Kidney (tissue), 14 donors: Measurements from ENCODE around the gene PPFIA2. TPM values are rescaled to one million over a fixed set of nuclear protein-coding genes. Genes with fewer than 3 reads are reported as not detected.

Experiments
- DNase-seq, 5 donors: peaks; one replicate each; pipeline ENCODE4 v3.0.0-alpha.2; 2013 to 2020
- FAIRE-seq: peaks from 2 replicates; lab custom pipeline; 2012; peaks lifted over from hg19 to GRCh38; lab: Jason Lieb, UNC
- H3K27ac ChIP-seq, 2 donors: one replicate each; pipeline ENCODE4 v1.7.0; 2013; ENCODE audit warnings: low read depth in 2 of 2, low read length in 2 of 2, inconsistent platforms in 1 of 2
- H3K27me3 ChIP-seq: one replicate; pipeline ENCODE4 v1.7.1; 2013; ENCODE audit warnings: low read length, inconsistent platforms; ENCODE audit not compliant: control insufficient read depth, insufficient read depth
- H3K36me3 ChIP-seq, 3 donors: one replicate each; pipeline versions ENCODE4 v1.7.0 to v1.7.1; 2013; ENCODE audit warnings: low read length in 3 of 3, control low read depth in 1 of 3, inconsistent platforms in 1 of 3; ENCODE audit not compliant: insufficient read depth in 3 of 3, control insufficient read depth in 2 of 3
- H3K4me1 ChIP-seq, 3 donors: one replicate each; pipeline versions ENCODE4 v1.7.0 to v1.7.1; 2013; ENCODE audit warnings: low read length in 3 of 3, inconsistent platforms in 1 of 3, low read depth in 1 of 3; ENCODE audit not compliant: control insufficient read depth in 2 of 3, insufficient read depth in 2 of 3
- H3K4me3 ChIP-seq, 3 donors: one replicate each; pipeline versions ENCODE4 v1.7.0 to v1.8.1; 2013; ENCODE audit warnings: low read length in 3 of 3, control low read depth in 1 of 3, inconsistent platforms in 1 of 3
- H3K9ac ChIP-seq, 3 donors: one replicate each; pipeline versions ENCODE4 v1.7.0 to v1.7.1; 2013; ENCODE audit warnings: low read length in 3 of 3, control low read depth in 1 of 3, inconsistent platforms in 1 of 3
- H3K9me3 ChIP-seq, 3 donors: one replicate each; pipeline versions ENCODE4 v1.7.0 to v1.7.1; 2013; ENCODE audit warnings: low read length in 3 of 3, control low read depth in 1 of 3, inconsistent platforms in 1 of 3; ENCODE audit not compliant: control insufficient read depth in 2 of 3, insufficient read depth in 1 of 3
- CTCF ChIP-seq: IDR thresholded peaks from 3 replicates; pipeline ENCODE4 v1.5.1; 2012; ENCODE audit warnings: mild to moderate bottlenecking, moderate library complexity, borderline replicate concordance; ENCODE audit not compliant: insufficient read depth; ENCODE audit errors: extremely low read depth
- intact Hi-C: fragments of 100-400 bp; cut with DNase I; formaldehyde crosslinking; loops from one replicate; pipeline ENCODE4 v1.11.1; 2022
- polyA plus RNA-seq: library from polyadenylated mRNA; stranded (reverse); fragments of 350-450 nt; fragmentation: Illumina TruSeq; extraction: RNeasy Lipid Tissue Mini Kit (QIAGEN cat#74804); gene quantifications from one replicate; pipeline ENCODE4 v1.2.3, GENCODE V29; 2014; ENCODE audit warnings: low read depth, low replicate concordance; ENCODE audit not compliant: insufficient read depth
- total RNA-seq: library from RNA; stranded (reverse); fragmentation: NEBNext Ultra II Directional; extraction: Animal tissue kit (Norgen Biotek cat#: 25700); gene quantifications from one replicate; pipeline ENCODE4 v1.2.1, GENCODE V29; 2021
- donor health status: control.
- donor health status: control.
- donor health status: control.
- donor health status: control.
- donor health status: control.
- donor health status: DM: yes; HTN: yes; CAD: no.
- donor health status: Normal renal cell carcinoma (clear cell type).

The PPFIA2 gene
- total and polyA plus RNA-seq, 2 donors from 2014 or later: 2.8 to 9.4 TPM

GRCh38 chr12:81255947-81256346 lies 503.2 kb downstream of the PPFIA2 start:
- FAIRE-seq (no peak), DNase-seq (no peak)
- H3K4me3 ChIP-seq: no peak overlapping the region
- H3K4me1 ChIP-seq: no peaks in the 10 kb centered on the region
- no peaks in the 10 kb centered on the region for H3K27me3 ChIP-seq
- H3K9me3 ChIP-seq: no peaks in the 10 kb centered on the region
- no peak overlapping the region for H3K27ac ChIP-seq
- TF ChIP-seq CTCF: no peak
- intact Hi-C loops: no loop called here
- no peak overlapping the region for H3K9ac ChIP-seq
- H3K36me3 ChIP-seq: no peaks in the 10 kb centered on the region

- H3K27me3 ChIP-seq: no peaks in the 10 kb centered on the region
- intact Hi-C loops: no loop called here
- H3K27ac ChIP-seq: no peak overlapping the region
- no peaks in the 10 kb centered on the region for H3K4me1 ChIP-seq
- DNase-seq: no peak
- H3K4me3 ChIP-seq: no peak overlapping the region
- H3K36me3 ChIP-seq: no peaks in the 10 kb centered on the region
- no peak overlapping the region for H3K9ac ChIP-seq
- no peaks in the 10 kb centered on the region for H3K9me3 ChIP-seq
- TF ChIP-seq CTCF: no peak
- FAIRE-seq: no peak
Measured at GRCh38 chr12:81255456-81255855, 503.7 kb downstream of the PPFIA2 start.

- H3K9ac ChIP-seq: no peak overlapping the region
- FAIRE-seq: no peak
- H3K27ac ChIP-seq: no peak overlapping the region
- no peaks in the 10 kb centered on the region for H3K27me3 ChIP-seq
- H3K36me3 ChIP-seq: no peaks in the 10 kb centered on the region
- no peak for TF ChIP-seq CTCF
- intact Hi-C loops: no loop called here
- no peak overlapping the region for H3K4me3 ChIP-seq
- DNase-seq: no peak
- H3K4me1 ChIP-seq: no peaks in the 10 kb centered on the region
- no peaks in the 10 kb centered on the region for H3K9me3 ChIP-seq
Measured at GRCh38 chr12:81253360-81253759, 505.8 kb downstream of the PPFIA2 start.

- FAIRE-seq: no peak
Measured at GRCh38 chr12:81252228-81252627, 506.9 kb downstream of the PPFIA2 start.

More at GRCh38 chr12:81252228-81252627, 506.9 kb downstream of the PPFIA2 start:
- no peaks in the 10 kb centered on the region for H3K4me1 ChIP-seq
- no peak for DNase-seq
- H3K27me3 ChIP-seq: no peaks in the 10 kb centered on the region
- H3K4me3 ChIP-seq: no peak overlapping the region
- H3K36me3 ChIP-seq: no peaks in the 10 kb centered on the region
- intact Hi-C loops: no loop called here
- no peaks in the 10 kb centered on the region for H3K9me3 ChIP-seq
- TF ChIP-seq CTCF: no peak
- no peak overlapping the region for H3K27ac ChIP-seq
- no peak overlapping the region for H3K9ac ChIP-seq
